Esophagus squamous epithelium (tissue), 5 donors: ENCODE results near the gene GSDMA. TPM values are rescaled to one million over a fixed set of nuclear protein-coding genes. Genes with fewer than 3 reads are reported as not detected.
"Not testable (repeated sequence)": the region's sequence is repeated elsewhere in the genome, so short reads cannot be mapped to it uniquely, and the experiment has no call there.

Experiments
- DNase-seq: peaks from one replicate; lab custom pipeline; 2025; lab: John Stamatoyannopoulos, UW
- H3K27ac ChIP-seq, 4 donors: fragments of 200-600 bp; sonication (generic); one replicate each; pipeline ENCODE4 v1.5.1; 2016 to 2019; ENCODE audit warnings: mild to moderate bottlenecking in 1 of 4
- H3K27me3 ChIP-seq, 4 donors: fragments of 200-600 bp; sonication (generic); 1 replicate in 3 of 4; 2 replicates in 1 of 4; pipeline versions ENCODE4 v1.5.1 to v1.6.0; 2017 to 2021; ENCODE audit warnings: antibody characterized with exemption in 1 of 4
- H3K36me3 ChIP-seq, 3 donors: fragments of 200-600 bp; sonication (generic); one replicate each; pipeline ENCODE4 v1.5.1; 2016 to 2019
- H3K4me1 ChIP-seq, 3 donors: fragments of 200-600 bp; sonication (generic); one replicate each; pipeline ENCODE4 v1.5.1; 2017 to 2019
- H3K4me3 ChIP-seq, 4 donors: fragments of 200-600 bp; sonication (generic); 1 replicate in 3 of 4; 2 replicates in 1 of 4; pipeline ENCODE4 v1.5.1; 2016 to 2019; ENCODE audit warnings: mild to moderate bottlenecking in 2 of 4, moderate library complexity in 1 of 4
- H3K9me3 ChIP-seq, 3 donors: fragments of 200-600 bp; sonication (generic); one replicate each; pipeline ENCODE4 v1.5.1; 2016 to 2019
- CTCF ChIP-seq, 6 experiments: fragments of 450-650 bp in 4 of 6; fragments of 200-600 bp in 2 of 6; sonication (generic) in 2 of 6; IDR thresholded peaks; one replicate each; pipeline ENCODE4 v1.5.1; 2016 to 2019; ENCODE audit warnings: antibody characterized with exemption in 6 of 6, mild to moderate bottlenecking in 4 of 6, moderate library complexity in 4 of 6
- POLR2A ChIP-seq, 4 donors: fragments of 450-650 bp; IDR thresholded peaks; one replicate each; pipeline ENCODE4 v1.6.1; 2017; ENCODE audit warnings: antibody characterized with exemption in 4 of 4, mild to moderate bottlenecking in 4 of 4, moderate library complexity in 3 of 4
- WGBS, 2 donors: methylation state at CpG; one replicate each; pipeline ENCODE4 v1.1.5; 2018; 5-methylcytosine and 5-hydroxymethylcytosine counted together
- intact Hi-C: fragments of 100-400 bp; cut with DNase I; formaldehyde crosslinking; loops from one replicate; pipeline ENCODE4 v1.15.0; 2022
- total RNA-seq, 4 donors: library from RNA; depleted of rRNA; stranded (reverse); fragments of >200 nt; gene quantifications; one replicate each; pipeline ENCODE4 v1.1.0, GENCODE V29; 2016
- donor health status: DM: yes; HTN: yes; CAD: no.

GSDMA gene
- total RNA-seq, 4 donors from 2014 or later, result 1.1 to 3.0 (median 1.8) TPM

- H3K36me3 ChIP-seq, result no peaks in the 10 kb centered on the region
- H3K9me3 ChIP-seq, result no peaks in the 10 kb centered on the region
- intact Hi-C loops, result no loop called here
- no peak overlapping the region for H3K4me3 ChIP-seq
- 84 to 91% methylated on average over 6 of the region's 6 CpGs for WGBS, 2 donors
- no peaks in the 10 kb centered on the region for H3K27me3 ChIP-seq
- no peak for DNase-seq
- H3K4me1 ChIP-seq, result peaks cover 0 to 7% (median 0%) of the 10 kb centered on the region in 3 donors
- no peak overlapping the region for H3K27ac ChIP-seq
- TF ChIP-seq POLR2A (IDR thresholded peaks at IDR 0.05) (no peak), CTCF (IDR thresholded peaks at IDR 0.05) (no peak)
These were observed 42.7 kb downstream of the GSDMA start for GRCh38 chr17:40005520-40005919.

GRCh38 chr17:40010946-40011500 lies 48.2 kb downstream of the GSDMA start:
- DNase-seq, H3K27me3 ChIP-seq, H3K9me3 ChIP-seq, H3K4me3 ChIP-seq, H3K36me3 ChIP-seq: not testable (repeated sequence)
- peaks cover 15 to 40% (median 21%) of the 10 kb centered on the region in 3 donors for H3K4me1 ChIP-seq
- WGBS, 2 donors, result 100% methylated on average over 3 of the region's 38 CpGs; no CpG with 5 or more reads in 1 of the 2 donors
- peak overlapping the region in 3 of 4 donors; percentile 38 to 74 (median 73) for H3K27ac ChIP-seq
- intact Hi-C loops, result loop anchor here (10.0 kb wide), 2 partner anchors 74 to 154 kb away; no protein-coding TSS in a partner anchor

GRCh38 chr17:40012017-40012647 lies 49.3 kb downstream of the GSDMA start:
- H3K4me3 ChIP-seq, DNase-seq, H3K9me3 ChIP-seq, H3K36me3 ChIP-seq, H3K27me3 ChIP-seq, H3K27ac ChIP-seq: not testable (repeated sequence)
- peaks cover 15 to 43% (median 21%) of the 10 kb centered on the region in 3 donors for H3K4me1 ChIP-seq
- 70 to 72% methylated on average over 14 to 15 of the region's 22 CpGs for WGBS, 2 donors
- intact Hi-C loops, result loop anchor here (10.0 kb wide), 2 partner anchors 73 to 153 kb away; no protein-coding TSS in a partner anchor

GRCh38 chr17:40014375-40014980 lies 51.7 kb downstream of the GSDMA start:
- H3K27me3 ChIP-seq, result no peaks in the 10 kb centered on the region
- H3K4me3 ChIP-seq, result no peak overlapping the region
- peaks cover 0 to 16% (median 4%) of the 10 kb centered on the region in 3 donors for H3K36me3 ChIP-seq
- peaks cover 15 to 67% (median 40%) of the 10 kb centered on the region in 3 donors for H3K4me1 ChIP-seq
- H3K9me3 ChIP-seq, result no peaks in the 10 kb centered on the region
- peak overlapping the region in 3 of 4 donors; percentile 41 to 61 (median 47) for H3K27ac ChIP-seq
- DNase-seq, result no peak
- 11 to 38% methylated on average over 7 to 10 of the region's 18 CpGs for WGBS, 2 donors
- TF ChIP-seq POLR2A (IDR thresholded peaks at IDR 0.05), result no peak
- intact Hi-C loops, result loop anchor here (10.0 kb wide), 2 partner anchors 70 to 150 kb away; no protein-coding TSS in a partner anchor

GRCh38 chr17:40015005-40015997 lies 52.5 kb downstream of the GSDMA start, which contains the start of gene CSF3:
TSS of gene CSF3 (plus strand) at chr17:40015440. CDS start at chr17:40015475, 35 bp downstream.
- Histone ChIP-seq H3K36me3 (peaks cover 0 to 25% (median 8%) of the 10 kb centered on the region in 3 donors), H3K27ac (peak within 1 kb of the TSS in 3 of 4 donors; percentile 41 to 61 (median 47)), H3K4me1 (peaks cover 15 to 69% (median 41%) of the 10 kb centered on the region in 3 donors), H3K4me3 (no peak within 1 kb of the TSS), H3K9me3 (no peaks in the 10 kb centered on the region), H3K27me3 (no peaks in the 10 kb centered on the region)
- TF ChIP-seq CTCF (IDR thresholded peaks at IDR 0.05) (no peak), POLR2A (IDR thresholded peaks at IDR 0.05) (no peak)
- 21 to 36% methylated on average over 10 to 16 of the region's 20 CpGs for WGBS, 2 donors
- intact Hi-C loops, result loop anchor here (10.0 kb wide), 2 partner anchors 70 to 150 kb away; no protein-coding TSS in a partner anchor
- DNase-seq, result no peak
